ENCODE data around the gene NPDC1. TPM values are rescaled to one million over a fixed set of nuclear protein-coding genes. Genes with fewer than 3 reads are reported as not detected.

NPDC1 gene
- total and polyA plus RNA-seq, 2 donors (not counting 1 experiment from before 2014, with no cell fraction given), result 0.17 to 0.19 TPM

GRCh38 chr9:137016436-137016835 is 29.5 kb downstream of the NPDC1 start:
- Histone ChIP-seq H3K79me2 (ENCODE audit: control insufficient read depth, insufficient read depth, low read length) (no peaks in the 10 kb centered on the region), H3K4me2 (replicated peaks; ENCODE audit: low read depth, low read length, poor library complexity, severe bottlenecking) (no peak overlapping the region), H3K9me3 (ENCODE audit: control extremely low read depth in 1 of 3, control insufficient read depth in 2 of 3, insufficient read depth in 1 of 3, low read length in 2 of 3) (no peaks in the 10 kb centered on the region), H4K20me1 (ENCODE audit: control insufficient read depth, insufficient read depth, low read length, poor library complexity, severe bottlenecking) (no peaks in the 10 kb centered on the region), H2AFZ (ENCODE audit: insufficient read depth, low read depth, low read length, poor library complexity, severe bottlenecking) (no peak overlapping the region), H3K27ac (ENCODE audit: low read length in 2 of 2) (no peak overlapping the region), H3K27me3 (replicated peaks in 1 of 4; ENCODE audit: control extremely low read depth in 1 of 4, control insufficient read depth in 3 of 4, insufficient read depth in 4 of 4, low read length in 3 of 4) (no peaks in the 10 kb centered on the region), H3K36me3 (replicated peaks in 1 of 2; ENCODE audit: control extremely low read depth in 1 of 2, control insufficient read depth in 1 of 2, extremely low read depth in 1 of 2, insufficient read depth in 2 of 2, low read length in 1 of 2) (peaks cover 1 to 5% of the 10 kb centered on the region in 2 experiments), H3K9ac (ENCODE audit: low read length) (no peak overlapping the region), H3K4me3 (ENCODE audit: control extremely low read depth in 1 of 5, extremely low read depth in 1 of 5, insufficient read depth in 1 of 5, low read depth in 2 of 5, low read length in 4 of 5) (no peak overlapping the region), H3K4me1 (ENCODE audit: control insufficient read depth in 2 of 2, insufficient read depth in 2 of 2, low read length in 2 of 2) (no peaks in the 10 kb centered on the region)
- H3K4me3 Mint-ChIP-seq, result no peak overlapping the region
- TF ChIP-seq EZH2 (IDR thresholded peaks at IDR 0.05; ENCODE audit: borderline replicate concordance, insufficient read depth, low read depth, low read length, poor library complexity, severe bottlenecking) (no peak), CTCF (IDR thresholded peaks at IDR 0.05) (no peak)
- ChIA-PET POLR2A (no interaction called here), CTCF (no interaction called here)
- ATAC-seq (ENCODE audit: low read depth), result no peak
- no peaks in the 10 kb centered on the region for H3K27me3 Mint-ChIP-seq
- H3K4me1 Mint-ChIP-seq, result no peaks in the 10 kb centered on the region
- H3K9me3 Mint-ChIP-seq (ENCODE audit: insufficient read depth), result no peaks in the 10 kb centered on the region
- no peak for DNase-seq
- WGBS (ENCODE audit: insufficient coverage), result 97% methylated on average over 16 of the region's 16 CpGs
- no peak overlapping the region for H3K27ac Mint-ChIP-seq
- intact Hi-C loops (cut with micrococcal nuclease), result no loop called here

GRCh38 chr9:137015976-137016375 is 30.0 kb downstream of the NPDC1 start:
- H3K27ac Mint-ChIP-seq, result no peak overlapping the region
- no peaks in the 10 kb centered on the region for H3K4me1 Mint-ChIP-seq
- H3K4me3 ChIP-seq (ENCODE audit: control extremely low read depth in 1 of 5, extremely low read depth in 1 of 5, insufficient read depth in 1 of 5, low read depth in 2 of 5, low read length in 4 of 5), result no peak overlapping the region
- no peak overlapping the region for H3K4me3 Mint-ChIP-seq
- ChIA-PET POLR2A (no interaction called here), CTCF (no interaction called here)
- no peaks in the 10 kb centered on the region for H4K20me1 ChIP-seq (ENCODE audit: control insufficient read depth, insufficient read depth, low read length, poor library complexity, severe bottlenecking)
- H2AFZ ChIP-seq (ENCODE audit: insufficient read depth, low read depth, low read length, poor library complexity, severe bottlenecking), result no peak overlapping the region
- DNase-seq (no peak), ATAC-seq (ENCODE audit: low read depth) (no peak)
- no peak overlapping the region for H3K4me2 ChIP-seq (replicated peaks; ENCODE audit: low read depth, low read length, poor library complexity, severe bottlenecking)
- H3K9ac ChIP-seq (ENCODE audit: low read length), result no peak overlapping the region
- no peak overlapping the region for H3K27ac ChIP-seq (ENCODE audit: low read length in 2 of 2)
- H3K9me3 ChIP-seq (ENCODE audit: control extremely low read depth in 1 of 3, control insufficient read depth in 2 of 3, insufficient read depth in 1 of 3, low read length in 2 of 3), result no peaks in the 10 kb centered on the region
- no peaks in the 10 kb centered on the region for H3K27me3 Mint-ChIP-seq
- H3K27me3 ChIP-seq (replicated peaks in 1 of 4; ENCODE audit: control extremely low read depth in 1 of 4, control insufficient read depth in 3 of 4, insufficient read depth in 4 of 4, low read length in 3 of 4), result no peaks in the 10 kb centered on the region
- H3K79me2 ChIP-seq (ENCODE audit: control insufficient read depth, insufficient read depth, low read length), result no peaks in the 10 kb centered on the region
- no peak for TF ChIP-seq EZH2 (IDR thresholded peaks at IDR 0.05; ENCODE audit: borderline replicate concordance, insufficient read depth, low read depth, low read length, poor library complexity, severe bottlenecking)
- TF ChIP-seq CTCF (IDR thresholded peaks at IDR 0.05), result no peak
- intact Hi-C loops (cut with micrococcal nuclease), result no loop called here
- no peaks in the 10 kb centered on the region for H3K4me1 ChIP-seq (ENCODE audit: control insufficient read depth in 2 of 2, insufficient read depth in 2 of 2, low read length in 2 of 2)
- no peaks in the 10 kb centered on the region for H3K9me3 Mint-ChIP-seq (ENCODE audit: insufficient read depth)
- 97% methylated on average over 21 of the region's 21 CpGs for WGBS (ENCODE audit: insufficient coverage)
- H3K36me3 ChIP-seq (replicated peaks in 1 of 2; ENCODE audit: control extremely low read depth in 1 of 2, control insufficient read depth in 1 of 2, extremely low read depth in 1 of 2, insufficient read depth in 2 of 2, low read length in 1 of 2), result peaks cover 1 to 5% of the 10 kb centered on the region in 2 experiments

Data from B cell (primary cell).